Mesendoderm (in vitro differentiated cells): ENCODE data around the gene DAPK1.
A peak's percentile ranks its signal among the peaks of the same experiment; 100 is the strongest.

Experiments
- DNase-seq: peaks from one replicate; pipeline ENCODE4 v3.0.0; 2013
- H2AK5ac ChIP-seq: 2 replicates; pipeline ENCODE4 v1.6.1; 2013; ENCODE audit warnings: low read length, inconsistent platforms
- H2BK120ac ChIP-seq: 2 replicates; pipeline ENCODE4 v1.6.1; 2013; ENCODE audit warnings: low read depth, mild to moderate bottlenecking, low read length, moderate library complexity, mixed read lengths
- H2BK15ac ChIP-seq: replicated peaks from 2 replicates; pipeline ENCODE4 v1.6.1; 2013; ENCODE audit warnings: low read depth, mild to moderate bottlenecking, moderate library complexity
- H2BK5ac ChIP-seq: 2 replicates; pipeline ENCODE4 v1.6.1; 2013; ENCODE audit warnings: low read length, inconsistent platforms
- H3K18ac ChIP-seq: 2 replicates; pipeline ENCODE4 v1.6.1; 2013; ENCODE audit warnings: mild to moderate bottlenecking, low read length, mixed read lengths
- H3K23ac ChIP-seq: one replicate; pipeline ENCODE4 v1.6.1; 2013; ENCODE audit warnings: low read length
- H3K27ac ChIP-seq: 2 replicates; pipeline ENCODE4 v1.5.1; 2013; ENCODE audit warnings: low read depth, mild to moderate bottlenecking, inconsistent platforms, low read length, moderate library complexity
- H3K27me3 ChIP-seq: 2 replicates; pipeline ENCODE4 v1.6.1; 2013; ENCODE audit warnings: low read length, control low read depth, mild to moderate bottlenecking, inconsistent platforms; ENCODE audit not compliant: insufficient read depth, poor library complexity
- H3K36me3 ChIP-seq: 2 replicates; pipeline ENCODE4 v1.6.1; 2013; ENCODE audit warnings: low read length, inconsistent platforms; ENCODE audit not compliant: control insufficient read depth, insufficient read depth
- H3K4ac ChIP-seq: one replicate; pipeline ENCODE4 v1.6.1; 2013; ENCODE audit warnings: low read depth, mild to moderate bottlenecking, low read length, moderate library complexity
- H3K4me1 ChIP-seq: 2 replicates; pipeline ENCODE4 v1.6.1; 2013; ENCODE audit warnings: low read depth, low read length, inconsistent platforms; ENCODE audit not compliant: control insufficient read depth
- H3K4me2 ChIP-seq: 2 replicates; pipeline ENCODE4 v1.6.1; 2013; ENCODE audit warnings: low read length
- H3K4me3 ChIP-seq: 2 replicates; pipeline ENCODE4 v1.5.1; 2013; ENCODE audit warnings: mild to moderate bottlenecking, low read length
- H3K56ac ChIP-seq: one replicate; pipeline ENCODE4 v1.6.1; 2013; ENCODE audit warnings: low read length
- H3K79me1 ChIP-seq: 2 replicates; pipeline ENCODE4 v1.6.1; 2013; ENCODE audit warnings: low read length, inconsistent platforms
- H3K79me2 ChIP-seq: 2 replicates; pipeline ENCODE4 v1.6.1; 2013; ENCODE audit warnings: mild to moderate bottlenecking, low read length; ENCODE audit not compliant: control insufficient read depth, insufficient read depth
- H3K9ac ChIP-seq: 2 replicates; pipeline ENCODE4 v1.6.1; 2013; ENCODE audit warnings: low read length, inconsistent platforms
- H4K5ac ChIP-seq: one replicate; pipeline ENCODE4 v1.6.1; 2013; ENCODE audit warnings: low read length
- H4K8ac ChIP-seq: one replicate; pipeline ENCODE4 v1.6.1; 2013; ENCODE audit warnings: low read depth, mild to moderate bottlenecking, control low read depth, low read length, moderate library complexity
- WGBS: extraction: QIAGEN DNeasy Blood & Tissue Kit; methylation state at CpG from one replicate; pipeline ENCODE4 v1.1.7; 2013; ENCODE audit warnings: low lambda C conversion rate, missing lambda C conversion rate; ENCODE audit not compliant: insufficient coverage; ENCODE audit errors: extremely low coverage; 5-methylcytosine and 5-hydroxymethylcytosine counted together

DAPK1 gene

DNA sequence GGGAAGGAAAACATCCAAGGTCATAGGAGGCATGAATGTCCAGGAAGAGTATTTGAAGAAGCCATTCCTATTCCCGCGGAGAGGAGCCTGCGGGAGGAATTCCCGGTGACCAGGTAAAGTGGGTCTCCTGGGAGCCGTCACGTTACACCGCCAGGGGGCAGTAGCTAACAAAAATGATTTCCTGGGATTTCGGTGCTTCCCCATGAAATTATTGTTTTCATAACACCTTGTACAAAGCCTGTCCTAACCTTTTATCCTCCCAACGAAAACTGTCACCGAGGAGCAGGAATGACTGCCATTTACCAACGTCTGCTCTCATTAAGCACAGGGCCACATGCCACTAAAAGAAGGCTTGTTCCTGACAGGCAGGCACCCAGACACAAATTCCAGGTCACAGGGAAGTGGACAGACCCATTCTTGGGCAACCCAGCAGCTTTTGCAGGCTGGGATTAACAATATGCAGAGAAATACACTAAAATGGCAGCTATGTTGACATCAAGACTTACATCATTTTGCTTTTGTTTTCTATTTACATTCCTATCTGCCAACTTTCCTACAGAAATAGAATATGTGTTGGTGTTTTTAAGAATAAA is 187.1 kb downstream of the DAPK1 start:
- Histone ChIP-seq H2BK5ac (no peak overlapping the region), H3K4me1 (no peaks in the 10 kb centered on the region), H3K23ac (no peak overlapping the region), H3K56ac (no peak overlapping the region), H2BK15ac (no peak overlapping the region), H3K27ac (no peak overlapping the region), H2BK120ac (no peak overlapping the region), H3K18ac (no peak overlapping the region), H2AK5ac (no peak overlapping the region), H3K4ac (no peak overlapping the region), H3K27me3 (no peaks in the 10 kb centered on the region), H3K36me3 (peaks cover 7% of the 10 kb centered on the region), H4K5ac (no peak overlapping the region), H3K79me2 (no peaks in the 10 kb centered on the region), H3K9ac (no peak overlapping the region), H3K4me3 (no peak overlapping the region), H4K8ac (no peak overlapping the region), H3K4me2 (no peak overlapping the region), H3K79me1 (no peaks in the 10 kb centered on the region)
- WGBS: no CpG with 5 or more reads among the region's 11 CpGs
- DNase-seq: peak; percentile 50

DNA sequence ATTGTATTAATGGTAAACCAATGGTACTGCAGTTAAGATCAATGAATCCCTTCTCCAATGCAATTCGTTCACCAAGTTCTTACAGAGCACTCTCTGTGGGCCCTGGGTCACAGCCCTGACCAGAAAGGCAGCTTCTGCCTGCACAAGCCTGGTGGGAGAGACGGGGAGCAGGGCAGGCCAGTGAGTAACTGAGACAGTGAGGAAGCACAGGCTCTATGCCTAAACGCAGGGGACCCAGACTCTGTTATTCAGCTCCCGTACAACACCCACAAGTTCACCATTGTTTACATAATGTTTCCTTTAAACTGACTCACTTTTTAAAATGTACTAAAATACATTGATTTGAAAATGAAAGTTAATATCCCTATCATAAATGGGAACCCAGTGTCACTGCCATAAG is 187.8 kb downstream of the DAPK1 start:
- Histone ChIP-seq H3K9ac (no peak overlapping the region), H4K8ac (no peak overlapping the region), H3K56ac (no peak overlapping the region), H3K27me3 (no peaks in the 10 kb centered on the region), H4K5ac (no peak overlapping the region), H2BK5ac (no peak overlapping the region), H2AK5ac (no peak overlapping the region), H3K4me1 (no peaks in the 10 kb centered on the region), H3K4me3 (no peak overlapping the region), H2BK120ac (no peak overlapping the region), H3K79me1 (no peaks in the 10 kb centered on the region), H3K23ac (no peak overlapping the region), H2BK15ac (no peak overlapping the region), H3K4ac (no peak overlapping the region), H3K79me2 (no peaks in the 10 kb centered on the region), H3K18ac (no peak overlapping the region), H3K36me3 (peaks cover 7% of the 10 kb centered on the region), H3K4me2 (no peak overlapping the region), H3K27ac (no peak overlapping the region)
- no CpG with 5 or more reads among the region's 4 CpGs for WGBS
- no peak for DNase-seq

DNA sequence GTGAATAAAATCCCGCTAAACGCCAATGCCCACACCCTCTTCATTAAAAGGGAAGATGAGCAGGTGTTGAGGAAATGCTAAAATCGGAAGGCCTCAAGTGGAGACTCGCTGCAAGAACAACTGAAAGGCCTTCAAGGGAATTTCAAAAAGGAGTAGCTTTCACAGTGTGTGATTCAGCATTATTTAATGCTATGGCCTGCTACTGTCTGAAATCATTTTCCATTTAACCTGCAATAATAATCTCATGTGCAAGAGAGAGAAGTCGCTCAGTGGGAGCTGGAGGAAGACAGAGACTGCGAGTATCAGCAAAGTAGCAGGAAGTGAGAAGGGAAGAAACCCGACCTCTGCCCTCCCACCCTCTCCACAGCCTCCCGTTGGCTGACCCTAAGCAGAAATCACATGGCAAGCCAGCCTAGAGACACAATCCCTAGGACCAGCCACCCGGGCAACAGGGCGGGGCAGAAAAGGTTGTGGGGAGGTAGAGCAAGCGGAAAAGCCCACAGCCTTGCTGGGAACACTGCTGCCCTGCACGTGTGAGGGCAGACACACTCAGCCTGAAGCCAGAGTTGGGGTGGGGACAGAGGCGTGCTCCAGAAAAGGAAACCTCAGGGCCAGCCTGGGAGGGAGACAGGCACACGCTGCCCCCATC is 188.3 kb downstream of the DAPK1 start:
- Histone ChIP-seq H3K18ac (no peak overlapping the region), H3K36me3 (peaks cover 7% of the 10 kb centered on the region), H3K56ac (no peak overlapping the region), H3K79me2 (no peaks in the 10 kb centered on the region), H3K79me1 (no peaks in the 10 kb centered on the region), H3K27ac (no peak overlapping the region), H2BK120ac (no peak overlapping the region), H3K4me1 (no peaks in the 10 kb centered on the region), H3K9ac (no peak overlapping the region), H4K5ac (no peak overlapping the region), H2BK5ac (no peak overlapping the region), H3K27me3 (no peaks in the 10 kb centered on the region), H4K8ac (no peak overlapping the region), H3K23ac (no peak overlapping the region), H2BK15ac (no peak overlapping the region), H3K4me3 (no peak overlapping the region), H3K4me2 (no peak overlapping the region), H2AK5ac (no peak overlapping the region), H3K4ac (no peak overlapping the region)
- no peak for DNase-seq
- WGBS: no CpG with 5 or more reads among the region's 14 CpGs

DNA sequence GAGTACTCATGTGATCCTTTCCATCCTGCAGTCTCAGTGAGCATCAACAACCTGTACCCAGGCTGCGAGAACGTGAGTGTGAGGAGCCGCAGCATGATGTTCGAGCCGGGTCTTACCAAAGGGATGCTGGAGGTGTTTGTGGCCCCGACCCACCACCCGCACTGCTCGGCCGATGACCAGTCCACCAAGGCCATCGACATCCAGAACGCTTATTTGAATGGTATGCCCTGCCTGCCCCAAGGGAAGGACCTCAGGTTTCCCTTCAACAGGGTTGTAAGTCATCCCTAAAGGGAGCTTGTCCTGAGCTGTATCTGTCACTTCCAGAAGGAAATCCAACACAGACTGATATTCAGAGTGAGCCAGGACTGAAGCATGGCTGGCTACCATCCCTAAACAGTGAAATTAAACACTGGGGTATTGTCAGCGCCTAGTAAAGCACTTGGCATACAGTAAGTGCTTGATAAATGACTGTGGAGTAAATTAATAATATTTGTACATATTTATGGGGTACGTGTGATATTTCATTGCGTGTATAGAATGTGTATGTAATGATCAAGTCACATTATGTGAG is 188.9 kb downstream of the DAPK1 start:
- Histone ChIP-seq H3K4ac (no peak overlapping the region), H2BK120ac (no peak overlapping the region), H3K18ac (no peak overlapping the region), H3K27ac (no peak overlapping the region), H2BK5ac (no peak overlapping the region), H4K5ac (no peak overlapping the region), H3K23ac (no peak overlapping the region), H3K27me3 (no peaks in the 10 kb centered on the region), H3K4me1 (no peaks in the 10 kb centered on the region), H2BK15ac (no peak overlapping the region), H3K79me2 (no peaks in the 10 kb centered on the region), H4K8ac (no peak overlapping the region), H3K4me3 (no peak overlapping the region), H3K4me2 (no peak overlapping the region), H2AK5ac (no peak overlapping the region), H3K36me3 (peaks cover 3% of the 10 kb centered on the region), H3K56ac (no peak overlapping the region), H3K9ac (no peak overlapping the region), H3K79me1 (no peaks in the 10 kb centered on the region)
- DNase-seq: no peak
- no CpG with 5 or more reads among the region's 14 CpGs for WGBS

GRCh38 chr9:87687207-87687606 is 189.5 kb downstream of the DAPK1 start:
- Histone ChIP-seq H2AK5ac (no peak overlapping the region), H3K23ac (no peak overlapping the region), H2BK15ac (no peak overlapping the region), H3K27me3 (no peaks in the 10 kb centered on the region), H2BK5ac (no peak overlapping the region), H3K36me3 (no peaks in the 10 kb centered on the region), H3K79me1 (no peaks in the 10 kb centered on the region), H3K79me2 (no peaks in the 10 kb centered on the region), H3K4ac (no peak overlapping the region), H3K4me1 (no peaks in the 10 kb centered on the region), H3K4me2 (no peak overlapping the region), H3K56ac (no peak overlapping the region), H4K8ac (no peak overlapping the region), H3K27ac (no peak overlapping the region), H2BK120ac (no peak overlapping the region), H3K9ac (no peak overlapping the region), H3K18ac (no peak overlapping the region), H3K4me3 (no peak overlapping the region), H4K5ac (no peak overlapping the region)
- no peak for DNase-seq
- no CpG with 5 or more reads among the region's 4 CpGs for WGBS
